Prostate gland (tissue), 2 donors: ENCODE results near the gene ZHX3. TPM values are rescaled to one million over a fixed set of nuclear protein-coding genes. Genes with fewer than 3 reads are reported as not detected.
A peak's percentile ranks its signal among the peaks of the same experiment; 100 is the strongest.

Source experiments
- DNase-seq: peaks from one replicate; pipeline ENCODE4 v3.0.0-alpha.2; 2019; ENCODE audit warnings: low spot score
- H3K27ac ChIP-seq, 2 donors: fragments of 200-600 bp; sonication (generic); 2 replicates each; pipeline ENCODE4 v1.5.1; 2017 to 2019
- H3K27me3 ChIP-seq: fragments of 200-600 bp; sonication (generic); replicated peaks from 2 replicates; pipeline ENCODE4 v1.5.1; 2019; ENCODE audit not compliant: insufficient read depth
- H3K36me3 ChIP-seq, 2 donors: fragments of 200-600 bp; sonication (generic); 1 replicate in 1 of 2; 2 replicates in 1 of 2; pipeline versions ENCODE4 v1.5.1 to v1.8.1; 2017 to 2019
- H3K4me1 ChIP-seq: fragments of 200-600 bp; sonication (generic); replicated peaks from 2 replicates; pipeline ENCODE4 v1.5.1; 2019
- H3K4me3 ChIP-seq, 2 donors: fragments of 200-600 bp; sonication (generic); 2 replicates each; pipeline ENCODE4 v1.5.1; 2017 to 2019
- H3K9me3 ChIP-seq: fragments of 200-600 bp; sonication (generic); 2 replicates; pipeline ENCODE4 v1.5.1; 2017
- POLR2A ChIP-seq: fragments of 450-650 bp; IDR thresholded peaks from one replicate; pipeline ENCODE4 v1.6.1; 2016; ENCODE audit warnings: antibody characterized with exemption, mild to moderate bottlenecking
- POLR2AphosphoS5 ChIP-seq: sonication (generic); formaldehyde crosslinking; IDR thresholded peaks from one replicate; pipeline ENCODE4 v1.6.1; 2017; ENCODE audit warnings: antibody characterized with exemption
- WGBS: methylation state at CpG from one replicate; pipeline ENCODE4 v1.1.5; 2018; 5-methylcytosine and 5-hydroxymethylcytosine counted together
- intact Hi-C: fragments of 100-400 bp; cut with DNase I; formaldehyde crosslinking; loops from one replicate; pipeline ENCODE4 v1.14.2; 2022
- total RNA-seq, 2 donors: library from RNA; depleted of rRNA; stranded (reverse); fragments of >200 nt; gene quantifications; one replicate each; pipeline ENCODE4 v1.1.0, GENCODE V29; 2016
- TF ChIP-seq, protein P1 (sequence below), 4 experiments: fragments of 200-600 bp in 2 of 4; fragments of 450-650 bp in 2 of 4; sonication (generic) in 2 of 4; IDR thresholded peaks; 1 replicate in 3 of 4; 2 replicates in 1 of 4; pipeline ENCODE4 v1.5.1; 2016 to 2019; ENCODE audit warnings: antibody characterized with exemption in 4 of 4, mild to moderate bottlenecking in 2 of 4, moderate library complexity in 2 of 4

ZHX3 gene
- total RNA-seq, 2 donors from 2014 or later = 24.9 to 42.6 TPM

DNA sequence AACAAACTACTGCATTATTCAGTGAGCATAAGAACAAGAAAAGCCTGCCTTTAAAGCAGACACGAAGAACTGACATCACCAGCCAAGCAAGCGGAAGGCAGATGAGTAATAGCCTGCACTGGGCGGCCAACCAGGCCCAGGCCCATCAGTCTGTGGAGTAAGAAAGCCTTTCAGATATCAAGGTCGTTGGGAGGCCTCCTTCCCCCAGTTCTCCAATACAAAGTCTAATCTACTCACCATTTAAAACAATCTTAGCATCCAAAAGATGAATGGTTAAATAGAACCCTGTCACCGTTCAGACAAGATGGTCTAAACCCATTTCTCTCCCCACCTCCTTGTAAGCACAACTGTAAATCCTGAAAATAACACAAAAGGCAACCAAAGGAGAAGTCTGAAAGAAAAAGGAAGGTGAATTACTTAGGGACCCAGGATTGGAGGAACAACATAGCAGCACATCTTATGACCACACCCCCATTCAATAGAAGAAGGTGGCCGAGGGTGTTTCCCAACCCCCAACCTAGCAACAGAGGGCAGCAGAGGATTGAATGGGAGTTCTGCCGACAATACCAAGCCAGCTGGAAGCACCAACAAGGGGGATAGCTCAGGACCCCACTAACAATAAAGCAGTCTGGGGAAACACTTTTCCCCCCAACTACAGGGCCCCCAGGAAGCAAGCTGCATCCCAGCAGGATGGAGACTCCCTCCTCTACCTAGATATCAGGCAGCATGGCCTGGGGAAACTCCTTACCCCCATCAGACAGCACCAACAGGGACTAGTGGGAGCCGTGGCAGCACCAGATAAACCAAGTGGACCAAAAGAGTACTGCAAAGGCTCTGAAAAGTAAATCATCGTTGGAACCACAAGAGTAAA lies 67.9 kb downstream of the ZHX3 start:
- Histone ChIP-seq H3K36me3 (no peaks in the 10 kb centered on the region), H3K4me1 (peaks cover 3% of the 10 kb centered on the region), H3K27ac (peak overlapping the region; percentile 75), H3K4me3 (no peak overlapping the region), H3K27me3 (no peaks in the 10 kb centered on the region), H3K9me3 (no peaks in the 10 kb centered on the region)
- peak; percentile 29 for DNase-seq
- TF ChIP-seq POLR2AphosphoS5 (peak; percentile 46), POLR2A (no peak)
- TF ChIP-seq, protein P1, sequence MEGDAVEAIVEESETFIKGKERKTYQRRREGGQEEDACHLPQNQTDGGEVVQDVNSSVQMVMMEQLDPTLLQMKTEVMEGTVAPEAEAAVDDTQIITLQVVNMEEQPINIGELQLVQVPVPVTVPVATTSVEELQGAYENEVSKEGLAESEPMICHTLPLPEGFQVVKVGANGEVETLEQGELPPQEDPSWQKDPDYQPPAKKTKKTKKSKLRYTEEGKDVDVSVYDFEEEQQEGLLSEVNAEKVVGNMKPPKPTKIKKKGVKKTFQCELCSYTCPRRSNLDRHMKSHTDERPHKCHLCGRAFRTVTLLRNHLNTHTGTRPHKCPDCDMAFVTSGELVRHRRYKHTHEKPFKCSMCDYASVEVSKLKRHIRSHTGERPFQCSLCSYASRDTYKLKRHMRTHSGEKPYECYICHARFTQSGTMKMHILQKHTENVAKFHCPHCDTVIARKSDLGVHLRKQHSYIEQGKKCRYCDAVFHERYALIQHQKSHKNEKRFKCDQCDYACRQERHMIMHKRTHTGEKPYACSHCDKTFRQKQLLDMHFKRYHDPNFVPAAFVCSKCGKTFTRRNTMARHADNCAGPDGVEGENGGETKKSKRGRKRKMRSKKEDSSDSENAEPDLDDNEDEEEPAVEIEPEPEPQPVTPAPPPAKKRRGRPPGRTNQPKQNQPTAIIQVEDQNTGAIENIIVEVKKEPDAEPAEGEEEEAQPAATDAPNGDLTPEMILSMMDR (IDR thresholded peaks at IDR 0.05) = peak in 1 of 4 experiments; percentile 12
- WGBS = 35% methylated on average over 9 of the region's 9 CpGs
- intact Hi-C loops = loop anchor here (2.0 to 5.0 kb wide), 3 partner anchors 67 to 88 kb away; partner anchors contain the start of gene ZHX3

DNA sequence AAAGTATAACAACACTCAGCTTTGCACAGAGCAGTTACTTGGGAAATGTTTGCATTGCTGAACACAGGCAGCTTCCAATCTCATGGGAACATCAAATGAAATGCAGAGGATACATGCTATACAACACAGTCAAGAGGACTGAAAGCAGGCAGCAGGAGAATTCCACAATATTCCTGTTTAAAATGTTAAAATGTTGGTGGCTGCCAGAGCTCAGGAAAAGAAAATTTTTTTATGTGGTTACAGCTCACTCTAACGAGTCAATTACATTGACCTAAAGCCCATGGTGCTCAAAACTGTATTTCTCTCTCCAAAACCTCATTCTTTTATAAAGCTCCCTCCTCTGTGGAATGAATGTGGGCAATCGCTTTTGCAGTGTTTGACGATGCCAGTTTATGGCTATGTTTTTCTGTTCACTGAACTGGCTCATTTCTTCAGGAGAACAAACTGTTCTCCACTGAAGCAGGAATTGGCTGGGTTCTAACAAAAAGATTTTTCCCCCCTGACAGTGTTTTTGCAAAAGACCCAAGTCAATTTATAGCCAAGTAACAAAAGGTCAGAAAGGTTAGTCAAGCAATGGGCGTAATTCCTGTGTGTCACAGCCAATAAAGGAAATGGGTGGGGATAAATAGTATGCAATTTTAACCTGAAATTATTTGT lies 69.0 kb downstream of the ZHX3 start:
- peak; percentile 26 for DNase-seq
- H3K4me3 ChIP-seq = no peak overlapping the region
- H3K9me3 ChIP-seq = no peaks in the 10 kb centered on the region
- intact Hi-C loops = loop anchor here (2.0 to 5.0 kb wide), 3 partner anchors 68 to 89 kb away; partner anchors contain the start of gene ZHX3
- peaks cover 3% of the 10 kb centered on the region for H3K4me1 ChIP-seq
- H3K27ac ChIP-seq = peak overlapping the region; percentile 75 to 79
- WGBS = 9% methylated on average over 4 of the region's 4 CpGs
- H3K36me3 ChIP-seq = no peaks in the 10 kb centered on the region
- TF ChIP-seq, protein P1 (IDR thresholded peaks at IDR 0.05) = no peak
- TF ChIP-seq POLR2A = no peak
- TF ChIP-seq POLR2AphosphoS5 = peak; percentile 86
- H3K27me3 ChIP-seq = no peaks in the 10 kb centered on the region

DNA sequence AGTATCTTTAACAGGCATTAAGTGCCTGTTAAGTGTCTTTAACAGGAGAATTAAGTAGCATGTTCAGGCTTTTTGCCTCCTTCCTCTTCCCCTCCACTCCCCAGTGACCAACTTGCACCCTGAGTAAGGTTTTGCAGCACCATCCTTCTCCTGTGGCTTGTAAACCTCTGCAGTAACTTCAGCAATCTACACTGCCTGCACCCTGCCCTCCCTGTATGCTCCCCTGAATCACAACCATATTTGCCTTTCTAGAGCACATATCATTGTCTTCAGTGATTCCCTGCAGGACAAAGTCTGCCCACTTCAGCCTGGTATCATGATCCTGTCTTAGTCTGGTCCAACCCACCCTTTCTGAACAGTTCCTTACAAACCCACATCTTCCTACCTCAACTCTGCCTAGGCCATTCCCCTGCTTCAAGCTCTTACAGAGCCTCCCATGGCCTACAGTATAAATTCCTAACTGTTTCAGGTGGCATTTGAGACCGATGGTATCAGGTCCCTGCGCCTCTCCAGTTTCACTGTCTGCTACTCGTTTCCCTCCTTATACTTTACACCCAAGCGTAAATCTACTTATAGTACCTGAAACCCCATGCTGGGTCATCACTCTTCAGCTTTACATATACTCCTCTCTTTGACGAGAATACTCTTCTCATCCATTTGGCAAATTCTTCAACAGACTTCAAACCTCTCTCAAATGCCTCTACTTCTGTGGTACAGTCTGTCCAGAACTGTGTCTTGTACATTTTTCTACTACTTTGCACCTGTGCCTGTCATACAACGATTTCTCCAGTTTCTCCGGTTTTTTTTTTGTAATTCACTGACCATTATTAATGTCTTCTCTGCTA lies 69.8 kb downstream of the ZHX3 start:
- H3K4me1 ChIP-seq = peaks cover 3% of the 10 kb centered on the region
- TF ChIP-seq POLR2A (no peak), POLR2AphosphoS5 (no peak)
- TF ChIP-seq, protein P1 (IDR thresholded peaks at IDR 0.05) = no peak
- H3K27ac ChIP-seq = peak overlapping the region; percentile 75 to 79
- H3K4me3 ChIP-seq = no peak overlapping the region
- no peak for DNase-seq
- WGBS = 45% methylated on average over 7 of the region's 7 CpGs
- H3K27me3 ChIP-seq = no peaks in the 10 kb centered on the region
- H3K36me3 ChIP-seq = no peaks in the 10 kb centered on the region
- H3K9me3 ChIP-seq = no peaks in the 10 kb centered on the region
- intact Hi-C loops = loop anchor here (2.0 to 5.0 kb wide), 3 partner anchors 69 to 90 kb away; partner anchors contain the start of gene ZHX3

DNA sequence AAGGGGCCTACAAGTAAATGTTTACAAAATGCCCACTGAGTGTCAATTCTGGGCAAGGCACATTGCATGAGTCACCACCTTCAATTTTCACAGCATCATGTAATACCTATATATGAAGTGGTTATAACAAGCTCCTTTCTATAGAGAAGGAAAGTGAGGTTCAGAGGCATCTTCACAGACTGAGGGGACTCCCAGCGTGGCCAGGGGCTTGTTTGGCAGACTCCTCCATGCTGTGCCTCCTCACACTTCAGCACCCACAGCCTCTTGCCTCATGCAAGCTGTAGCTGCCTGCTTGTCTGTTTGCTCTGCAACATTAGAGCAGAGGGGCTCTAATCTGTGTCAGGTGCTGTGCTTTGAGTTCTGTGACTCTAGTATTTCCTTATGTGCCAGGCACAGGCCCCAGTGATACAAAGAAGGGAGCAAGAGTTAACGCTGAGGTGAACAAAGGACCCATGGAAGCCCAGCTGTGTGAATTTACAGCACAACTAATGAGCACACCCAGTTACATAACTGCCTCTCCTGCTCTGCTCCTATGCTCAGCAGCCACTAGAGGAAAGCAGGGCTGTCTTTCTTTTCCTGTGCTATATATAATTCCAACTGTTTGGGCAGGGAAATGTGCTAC lies 72.3 kb downstream of the ZHX3 start:
- intact Hi-C loops = loop anchor here (5.0 kb wide), 2 partner anchors 68 to 92 kb away; no protein-coding TSS in a partner anchor
- Histone ChIP-seq H3K27ac (peak overlapping the region; percentile 75 to 79), H3K4me3 (no peak overlapping the region), H3K9me3 (no peaks in the 10 kb centered on the region), H3K27me3 (no peaks in the 10 kb centered on the region), H3K4me1 (peaks cover 3% of the 10 kb centered on the region), H3K36me3 (no peaks in the 10 kb centered on the region)
- 48% methylated on average over 2 of the region's 2 CpGs for WGBS
- no peak for DNase-seq
- TF ChIP-seq, protein P1 (IDR thresholded peaks at IDR 0.05) = peak in 1 of 4 experiments; percentile 17
- TF ChIP-seq POLR2AphosphoS5 = no peak
